Subcutaneous adipose tissue (tissue), 4 donors: Measurements from ENCODE around the gene ARHGAP12. TPM values are rescaled to one million over a fixed set of nuclear protein-coding genes. Genes with fewer than 3 reads are reported as not detected.

Experiments
- total RNA-seq, 4 donors: library from RNA; depleted of rRNA; stranded (reverse); fragments of >200 nt; gene quantifications; one replicate each; pipeline ENCODE4 v1.1.0, GENCODE V29; 2016
- TF ChIP-seq, protein P1 (sequence below): fragments of 450-650 bp; IDR thresholded peaks from one replicate; pipeline ENCODE4 v1.5.1; 2016; ENCODE audit warnings: low read depth, mild to moderate bottlenecking, control low read depth, antibody characterized with exemption, moderate library complexity

The ARHGAP12 gene
- total RNA-seq, 4 donors from 2014 or later, result 32.4 to 52.9 (median 45.1) TPM

DNA sequence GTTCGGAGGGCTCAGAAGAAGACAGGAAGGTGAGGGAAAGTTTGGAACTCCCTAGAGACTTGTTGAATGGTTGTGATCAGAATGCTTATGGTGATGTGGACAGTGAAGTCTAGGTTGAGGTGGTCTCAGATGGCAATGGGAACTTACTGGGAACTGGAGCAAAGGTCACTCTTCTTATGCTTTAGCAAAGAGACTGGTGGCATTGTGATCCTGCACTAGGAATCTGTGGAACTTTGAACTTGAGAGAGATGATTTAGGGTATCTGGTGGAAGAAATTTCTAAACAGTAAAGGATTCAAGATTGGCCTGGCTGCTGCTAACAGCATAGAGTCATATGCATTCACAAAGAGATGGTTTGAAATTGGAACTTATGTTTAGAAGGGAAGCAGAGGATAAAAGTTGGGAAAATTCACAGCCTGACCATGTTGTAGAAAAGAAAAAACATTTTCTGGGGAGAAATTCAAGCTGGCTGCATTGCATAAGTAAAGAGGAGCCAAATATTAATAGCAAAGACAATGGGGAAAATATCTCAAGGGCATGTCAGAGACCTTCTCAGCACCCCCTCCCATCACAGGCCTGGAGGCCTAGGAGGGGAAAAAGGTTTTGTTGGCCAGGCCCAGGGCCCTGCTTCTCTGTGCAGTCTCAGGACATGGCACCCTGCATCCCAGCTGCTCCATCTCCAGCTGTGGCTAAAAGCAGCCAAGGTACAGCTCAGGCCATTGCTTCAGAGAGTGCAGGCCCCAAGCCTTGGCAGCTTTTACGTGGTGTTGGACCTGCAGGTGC, 26.0 kb upstream of the ARHGAP12 start:
- TF ChIP-seq, protein P1, sequence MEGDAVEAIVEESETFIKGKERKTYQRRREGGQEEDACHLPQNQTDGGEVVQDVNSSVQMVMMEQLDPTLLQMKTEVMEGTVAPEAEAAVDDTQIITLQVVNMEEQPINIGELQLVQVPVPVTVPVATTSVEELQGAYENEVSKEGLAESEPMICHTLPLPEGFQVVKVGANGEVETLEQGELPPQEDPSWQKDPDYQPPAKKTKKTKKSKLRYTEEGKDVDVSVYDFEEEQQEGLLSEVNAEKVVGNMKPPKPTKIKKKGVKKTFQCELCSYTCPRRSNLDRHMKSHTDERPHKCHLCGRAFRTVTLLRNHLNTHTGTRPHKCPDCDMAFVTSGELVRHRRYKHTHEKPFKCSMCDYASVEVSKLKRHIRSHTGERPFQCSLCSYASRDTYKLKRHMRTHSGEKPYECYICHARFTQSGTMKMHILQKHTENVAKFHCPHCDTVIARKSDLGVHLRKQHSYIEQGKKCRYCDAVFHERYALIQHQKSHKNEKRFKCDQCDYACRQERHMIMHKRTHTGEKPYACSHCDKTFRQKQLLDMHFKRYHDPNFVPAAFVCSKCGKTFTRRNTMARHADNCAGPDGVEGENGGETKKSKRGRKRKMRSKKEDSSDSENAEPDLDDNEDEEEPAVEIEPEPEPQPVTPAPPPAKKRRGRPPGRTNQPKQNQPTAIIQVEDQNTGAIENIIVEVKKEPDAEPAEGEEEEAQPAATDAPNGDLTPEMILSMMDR, result no peak

DNA sequence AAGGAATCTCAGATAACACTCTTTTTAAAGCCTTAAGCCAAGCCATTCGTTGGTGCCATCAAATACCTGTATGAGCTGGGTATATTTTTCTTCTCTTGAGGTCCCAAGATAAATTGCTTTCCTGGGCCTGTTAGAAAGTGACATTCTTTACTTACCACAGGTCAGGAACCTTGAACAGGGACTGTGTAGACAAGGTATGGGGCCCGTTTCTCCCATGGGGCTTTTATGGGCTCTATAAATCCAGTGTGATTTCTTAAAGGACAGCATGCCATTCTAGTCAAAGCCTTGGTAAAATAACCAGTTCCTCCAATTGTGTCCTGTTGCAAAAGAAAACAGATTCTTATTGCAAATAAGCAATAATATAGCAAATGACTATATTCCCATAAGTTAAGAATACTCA, 24.8 kb upstream of the ARHGAP12 start:
- TF ChIP-seq, protein P1, result no peak

DNA sequence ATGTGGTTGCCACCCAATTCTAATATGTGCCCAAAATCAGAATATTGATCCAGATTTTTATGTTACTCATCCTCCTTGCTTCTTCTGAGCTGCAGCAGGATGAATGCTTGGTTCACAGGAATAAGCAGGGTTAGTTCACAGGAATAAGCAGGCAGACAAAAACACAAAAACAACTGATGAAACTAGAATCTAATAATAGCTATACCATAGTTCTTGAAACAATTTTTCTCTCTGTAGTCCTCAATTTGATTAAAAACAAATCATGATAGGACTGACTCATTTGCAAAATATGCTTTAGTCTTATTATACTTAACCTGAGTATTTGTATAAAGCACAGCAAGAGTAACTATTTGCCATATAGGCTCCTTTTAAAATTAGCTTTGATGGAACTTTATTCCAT, 24.4 kb upstream of the ARHGAP12 start:
- TF ChIP-seq, protein P1, result no peak

DNA sequence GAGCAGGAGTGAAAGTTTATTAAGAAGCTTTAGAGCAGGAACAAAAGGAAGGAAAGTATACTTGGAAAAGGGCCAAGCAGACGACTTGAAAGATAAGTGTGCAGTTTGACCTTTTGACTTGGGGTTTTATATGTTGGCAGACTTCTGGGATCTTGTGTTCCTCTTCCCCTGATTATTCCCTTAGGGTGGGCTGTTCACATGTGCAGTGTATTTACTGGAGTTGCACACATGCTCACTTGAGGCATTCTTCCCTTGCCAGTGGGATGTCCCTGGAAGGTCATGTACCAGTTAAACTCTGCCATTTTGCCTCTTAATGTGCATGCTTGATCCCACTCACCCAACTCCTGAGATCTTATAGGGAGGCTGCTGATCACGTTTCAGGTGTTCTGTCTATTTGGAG, 23.4 kb upstream of the ARHGAP12 start:
- TF ChIP-seq, protein P1, result no peak

DNA sequence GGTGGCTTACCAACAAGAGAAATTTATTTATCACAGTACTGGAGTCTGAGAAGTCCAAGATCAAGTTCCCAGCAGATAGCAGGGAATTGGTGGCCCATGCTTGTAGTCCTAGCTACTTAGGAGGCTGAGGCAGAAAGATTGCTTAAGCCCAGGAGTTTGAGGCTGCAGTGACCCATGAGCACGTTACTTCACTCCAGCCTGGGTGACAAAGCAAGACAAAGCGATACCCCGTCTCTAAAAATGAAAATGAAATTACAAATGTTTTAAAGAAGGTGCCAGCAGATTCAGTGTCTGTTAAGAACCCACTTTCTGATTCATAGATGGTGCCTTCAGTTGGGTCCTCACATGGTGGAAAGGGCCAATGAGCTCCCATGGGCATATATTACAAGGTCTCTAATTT, 20.6 kb upstream of the ARHGAP12 start:
- TF ChIP-seq, protein P1, result no peak

DNA sequence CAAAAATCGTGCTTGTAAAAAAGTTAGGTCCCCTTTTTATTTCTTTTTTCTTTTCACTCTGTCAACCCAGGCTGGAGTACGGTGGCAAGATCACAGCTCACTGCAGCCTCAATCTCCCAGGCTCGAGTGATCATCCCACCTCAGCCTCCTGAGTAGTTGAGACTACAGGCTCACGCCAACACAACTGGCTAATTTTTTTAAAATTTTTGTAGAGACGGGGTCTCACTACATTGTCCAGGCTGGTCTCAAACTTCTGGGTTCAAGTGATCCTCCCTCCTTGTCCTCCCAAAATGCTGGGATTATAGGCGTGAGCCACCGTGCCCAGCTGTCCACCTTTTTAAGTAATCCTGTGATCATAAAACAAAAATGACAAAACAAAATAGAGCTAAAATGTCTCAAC, 19.4 kb upstream of the ARHGAP12 start:
- TF ChIP-seq, protein P1, result no peak

DNA sequence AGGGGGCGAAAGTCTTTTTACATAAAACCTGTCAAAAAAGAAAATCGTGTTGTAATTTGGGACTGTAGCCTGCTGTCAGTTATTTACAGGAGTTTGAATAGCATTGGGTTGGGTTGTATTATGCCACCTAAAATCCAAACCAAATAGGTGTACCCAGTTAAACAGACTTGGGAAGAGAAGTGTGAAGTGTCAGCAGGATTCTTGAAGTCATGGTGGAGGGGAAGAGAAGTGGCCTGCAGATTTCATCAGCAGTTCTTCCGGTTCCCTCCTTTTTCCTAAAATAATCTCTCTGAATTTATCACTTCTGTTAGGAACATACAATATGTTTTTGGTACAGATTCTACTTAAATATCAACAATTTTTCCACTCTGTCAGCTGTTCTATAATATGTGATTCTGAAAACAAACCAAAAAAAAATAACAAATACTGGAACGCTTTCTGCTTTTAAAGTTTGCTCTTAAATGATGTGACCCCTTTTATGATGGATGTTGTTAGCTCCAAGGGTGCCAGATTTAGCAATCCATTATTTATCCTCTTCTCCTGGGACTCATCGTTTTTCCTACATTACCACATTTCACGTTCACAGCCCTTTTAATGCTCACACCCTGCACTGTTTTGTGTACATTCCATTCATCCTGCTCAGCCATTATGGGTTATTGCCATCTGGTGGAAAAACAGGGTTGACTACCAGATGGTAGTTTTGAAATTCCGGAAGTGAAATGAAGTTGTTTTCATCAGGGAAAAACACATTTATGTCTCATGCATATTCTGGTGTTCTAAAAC, 18.7 kb upstream of the ARHGAP12 start:
- TF ChIP-seq, protein P1, result no peak
